GM12878 (cell line): ENCODE results near the gene BFSP1. TPM values are rescaled to one million over a fixed set of nuclear protein-coding genes. Genes with fewer than 3 reads are reported as not detected.
A peak's percentile ranks its signal among the peaks of the same experiment; 100 is the strongest.

Experiments
- ATAC-seq: fragments of 200-7000 bp; cut with Tn5 transposase; 3 replicates; pipeline ENCODE4 v1.9.1; 2020; ENCODE audit warnings: mild to moderate bottlenecking, moderate library complexity
- BruUV-seq: library from RNA; stranded (reverse); fragments of 400-500 nt; replicated peaks from 2 replicates; lab custom pipeline; 2021; lab: Mats Ljungman, UMichigan
- CTCF ChIA-PET: fragments of 300-600 bp; sonication (Branson Sonifier 250); formaldehyde crosslinking; extraction: SDS; loops from one replicate; lab custom pipeline; 2021; ENCODE audit warnings: inconsistent platforms; lab: Yijun Ruan, JAX
- POLR2A ChIA-PET: fragments of 350-600 bp; formaldehyde crosslinking; extraction: SDS; loops from one replicate; lab custom pipeline; 2021; ENCODE audit warnings: inconsistent platforms; lab: Charles Lee
- RAD21 ChIA-PET: fragments of 300-600 bp; sonication (Branson Sonifier 250); formaldehyde crosslinking; loops from one replicate; lab custom pipeline; 2023; ENCODE audit warnings: antibody characterized with exemption; ENCODE audit not compliant: unreplicated experiment; lab: Charles Lee
- SMC1A ChIA-PET: fragments of 300-600 bp; sonication (Branson Sonifier 250); formaldehyde crosslinking; loops from one replicate; lab custom pipeline; 2023; ENCODE audit not compliant: unreplicated experiment, uncharacterized antibody; lab: Charles Lee
- DNase-seq: peaks from one replicate; pipeline ENCODE4 v3.0.0-alpha.2; 2011; ENCODE audit warnings: low read depth, low spot score
- FAIRE-seq: peaks from 3 replicates; lab custom pipeline; 2011; peaks lifted over from hg19 to GRCh38; lab: Jason Lieb, UNC
- H2AFZ ChIP-seq: 2 replicates; pipeline ENCODE4 v1.6.0; 2011; ENCODE audit warnings: low read depth, low read length, control low read depth; ENCODE audit not compliant: control insufficient read depth
- H3K27ac ChIP-seq: 2 replicates; pipeline ENCODE4 v1.5.1; 2011; ENCODE audit warnings: control low read depth; ENCODE audit not compliant: control insufficient read depth, insufficient read depth
- H3K27me3 ChIP-seq, 2 experiments: replicated peaks in 1 of 2; 2 replicates each; pipeline versions ENCODE4 v1.6.0 to v1.6.1; 2011; ENCODE audit warnings: low read length in 1 of 2; ENCODE audit not compliant: control insufficient read depth in 2 of 2, insufficient read depth in 2 of 2
- H3K36me3 ChIP-seq, 2 experiments: 2 replicates each; pipeline ENCODE4 v1.5.1; 2011; ENCODE audit warnings: low read length in 1 of 2; ENCODE audit not compliant: control insufficient read depth in 2 of 2, insufficient read depth in 2 of 2
- H3K4me1 ChIP-seq: 2 replicates; pipeline ENCODE4 v1.6.1; 2011; ENCODE audit warnings: mild to moderate bottlenecking, low read length, moderate library complexity, mixed read lengths; ENCODE audit not compliant: control insufficient read depth, insufficient read depth
- H3K4me2 ChIP-seq: 2 replicates; pipeline ENCODE4 v1.6.0; 2011; ENCODE audit warnings: control low read depth; ENCODE audit not compliant: control insufficient read depth, insufficient read depth
- H3K4me3 ChIP-seq: fragments of 200-600 bp; sonication (generic); 2 replicates; pipeline ENCODE4 v1.5.1; 2016
- H3K79me2 ChIP-seq: 2 replicates; pipeline ENCODE4 v1.6.0; 2011; ENCODE audit warnings: low read length; ENCODE audit not compliant: control insufficient read depth, insufficient read depth
- H3K9ac ChIP-seq: 2 replicates; pipeline ENCODE4 v1.8.0; 2011; ENCODE audit warnings: low read length, control low read depth, mixed read lengths; ENCODE audit not compliant: control insufficient read depth, insufficient read depth
- H3K9me3 ChIP-seq: replicated peaks from 3 replicates; pipeline ENCODE4 v1.5.1; 2011; ENCODE audit warnings: mild to moderate bottlenecking, low read length; ENCODE audit not compliant: control insufficient read depth, insufficient read depth
- H4K20me1 ChIP-seq: 2 replicates; pipeline ENCODE4 v1.6.0; 2011; ENCODE audit not compliant: control insufficient read depth, insufficient read depth
- IKZF1 ChIP-seq: fragments of 450-650 bp; conservative IDR thresholded peaks from 2 replicates; pipeline ENCODE4 v1.6.1; 2017; ENCODE audit warnings: antibody characterized with exemption, mild to moderate bottlenecking
- RUNX3 ChIP-seq: IDR thresholded peaks from 2 replicates; pipeline ENCODE4 v1.6.1; 2012; ENCODE audit warnings: low read length, inconsistent platforms
- WGBS: methylation state at CpG from one replicate; pipeline ENCODE4 v1.1.6; 2016; ENCODE audit warnings: low lambda C conversion rate; ENCODE audit not compliant: insufficient replicate concordance, insufficient coverage; ENCODE audit errors: missing lambda C conversion rate; 5-methylcytosine and 5-hydroxymethylcytosine counted together
- in situ Hi-C: fragments of 300-500 bp; cut with MboI; formaldehyde crosslinking; loops from 9 replicates; pipeline ENCODE4 v1.14.3; 2018; ENCODE audit warnings: mixed read lengths
- intact Hi-C: fragments of 100-400 bp; cut with micrococcal nuclease; formaldehyde crosslinking; loops from one replicate; pipeline ENCODE4 v1.14.2; 2022; ENCODE audit not compliant: unreplicated experiment
- polyA plus RNA-seq, 11 experiments: library from polyadenylated mRNA; depleted of rRNA in 4 of 11; unstranded in 6 of 11; stranded (reverse) in 5 of 11; fragments of >200 nt; fragmentation: Nextera tagmentation in 4 of 11; fragmentation: Illumina TruSeq in 1 of 11; extraction: Ambion mirVana in 4 of 11; extraction: Trizol in 1 of 11; gene quantifications; 1 replicate in 1 of 11; 2 replicates in 10 of 11; pipeline versions ENCODE4 v1.2.1 to v1.2.3, GENCODE V29; 2011 to 2016; ENCODE audit warnings: inconsistent platforms in 2 of 11, missing spikeins in 2 of 11, low read depth in 1 of 11
- total RNA-seq, 4 experiments: library from RNA; depleted of rRNA in 3 of 4; stranded (reverse); fragments of >200 nt in 3 of 4; fragmentation: Illumina TruSeq in 1 of 4; extraction: Trizol in 1 of 4; gene quantifications; 2 replicates each; pipeline versions ENCODE4 v1.2.1 to v1.2.3, GENCODE V29; 2013 to 2021

Gene BFSP1
- total and polyA plus RNA-seq, 10 of the 15 experiments (the other 5 are each of a cell fraction or from before 2014, with no cell fraction given), result 0.06 to 0.22 (median 0.11) TPM; not detected in 3

DNA sequence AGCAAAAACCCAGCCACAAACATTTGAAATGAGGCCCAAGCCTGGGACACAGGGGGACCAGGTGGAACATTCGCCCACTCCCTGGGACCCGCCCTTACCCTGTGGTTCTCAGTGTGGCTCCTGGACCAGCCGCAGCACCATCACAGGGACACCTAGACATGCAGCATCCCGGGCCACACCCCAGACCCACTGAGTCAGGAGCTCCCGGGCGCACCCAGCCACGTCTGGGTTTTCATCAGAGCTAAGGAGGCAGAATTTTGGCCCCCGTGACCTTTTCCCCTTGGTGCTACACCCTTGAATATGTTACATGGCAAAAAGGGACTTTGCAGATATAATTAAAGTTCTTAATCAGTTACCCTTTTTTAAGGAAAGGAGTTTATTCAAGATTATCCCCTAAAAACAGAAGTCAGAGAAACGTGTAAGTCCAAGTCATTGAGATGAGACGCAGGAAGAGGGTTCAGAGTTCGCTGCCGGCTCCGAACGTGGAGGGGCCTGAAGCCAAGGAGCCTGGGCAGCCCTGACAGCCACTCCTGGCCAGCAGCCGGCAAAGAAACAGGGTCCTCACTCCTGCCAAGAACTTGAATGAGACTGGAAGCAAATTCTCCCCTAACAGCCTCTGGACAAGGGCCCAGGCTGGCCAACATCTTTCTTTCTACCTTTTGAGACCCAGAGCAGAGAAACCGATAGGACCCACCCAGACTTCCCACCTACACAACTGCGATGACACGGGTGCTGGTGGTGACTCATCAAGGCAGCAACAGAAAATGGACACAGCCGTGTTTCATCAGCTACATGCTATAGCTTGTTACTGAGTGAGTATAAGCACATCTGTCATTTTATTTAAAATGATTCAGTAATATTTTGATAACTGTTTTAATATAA, 25.3 kb downstream of the BFSP1 start:
- H4K20me1 ChIP-seq, result no peaks in the 10 kb centered on the region
- H3K4me3 ChIP-seq, result no peak overlapping the region
- H2AFZ ChIP-seq, result peak overlapping the region; percentile 77
- intact Hi-C loops, result loop anchor here (1.0 to 5.0 kb wide), 4 partner anchors 111 to 771 kb away; no protein-coding TSS in a partner anchor
- POLR2A ChIA-PET, result interaction anchor here (0.7 to 1.4 kb wide), 2 partner anchors 433 to 763 kb away, joined by 3 to 4 read pairs; no protein-coding TSS in a partner anchor
- H3K36me3 ChIP-seq, result no peaks in the 10 kb centered on the region
- SMC1A ChIA-PET, result interaction anchor here (0.7 to 1.9 kb wide), 10 partner anchors 8 to 770 kb away, joined by 3 to 10 read pairs (median 4); partner anchors contain the start of gene DSTN
- H3K4me1 ChIP-seq, result peaks cover 3% of the 10 kb centered on the region
- CTCF ChIA-PET, result interaction anchor here (0.6 to 3.9 kb wide), 26 partner anchors 8 to 782 kb away, joined by 3 to 24 read pairs (median 4); partner anchors contain the start of genes RRBP1 and ZNF133
- peak overlapping the region; percentile 91 for H3K4me2 ChIP-seq
- in situ Hi-C loops, result no loop called here
- RAD21 ChIA-PET, result interaction anchor here (1.0 to 2.6 kb wide), 13 partner anchors 8 to 499 kb away, joined by 3 to 20 read pairs (median 5); no protein-coding TSS in a partner anchor
- FAIRE-seq (no peak), DNase-seq (no peak), ATAC-seq (peak; percentile 30; the same call in 2 of the 3 replicates)
- no TSS peak for BruUV-seq
- no peak overlapping the region for H3K9ac ChIP-seq
- H3K27ac ChIP-seq, result no peak overlapping the region
- H3K27me3 ChIP-seq, result no peaks in the 10 kb centered on the region
- H3K9me3 ChIP-seq, result no peaks in the 10 kb centered on the region
- no peaks in the 10 kb centered on the region for H3K79me2 ChIP-seq
- WGBS, result 49% methylated on average over 19 of the region's 19 CpGs
- TF ChIP-seq RUNX3 (0 out of 2 replicates have a peak, but pooled peaks have one; percentile 5), IKZF1 (no peak)
